ENCODE results near the gene FNDC3A. TPM values are rescaled to one million over a fixed set of nuclear protein-coding genes. Genes with fewer than 3 reads are reported as not detected.
"Not testable (repeated sequence)": the region's sequence is repeated elsewhere in the genome, so short reads cannot be mapped to it uniquely, and the experiment has no call there.

The FNDC3A gene
- total RNA-seq, 1 experiment from 2014 or later = 61.4 TPM

GRCh38 chr13:49113526-49114286 is 138.0 kb downstream of the FNDC3A start:
- ChIA-PET POLR2A (interaction anchor here (0.6 to 5.5 kb wide), 9 partner anchors 16 to 315 kb away, joined by 3 to 94 read pairs (median 5); partner anchors contain the start of genes CDADC1 and FNDC3A), CTCF (no interaction called here)
- BruUV-seq (replicated peaks) = no TSS peak
- Mint-ChIP-seq H3K36me3 (ENCODE audit: insufficient read depth, unreplicated experiment) (peaks cover 27% of the 10 kb centered on the region), H3K9me3 (ENCODE audit: unreplicated experiment) (no peaks in the 10 kb centered on the region), H3K27ac (ENCODE audit: low read depth, unreplicated experiment) (peak overlapping the region; percentile 56), H3K27me3 (ENCODE audit: insufficient read depth, unreplicated experiment) (no peaks in the 10 kb centered on the region), H3K4me3 (ENCODE audit: unreplicated experiment) (peak overlapping the region; percentile 30), H3K4me1 (ENCODE audit: insufficient read depth, unreplicated experiment) (peaks cover 17% of the 10 kb centered on the region)
- peak; percentile 50 for DNase-seq (ENCODE audit: unreplicated experiment)
- TF ChIP-seq CTCF (IDR thresholded peaks at IDR 0.05; ENCODE audit: unreplicated experiment) = no peak
- intact Hi-C loops (cut with micrococcal nuclease) = loop anchor here (1.0 kb wide), 1 partner anchor 137 kb away; no protein-coding TSS in a partner anchor

- no peak overlapping the region for H3K27ac Mint-ChIP-seq (ENCODE audit: low read depth, unreplicated experiment)
- ChIA-PET CTCF (interaction anchor here (0.6 kb wide), 1 partner anchor 42 kb away, joined by 3 read pairs; no protein-coding TSS in a partner anchor), POLR2A (interaction anchor here (0.8 kb wide), 1 partner anchor 10 kb away, joined by 3 read pairs; no protein-coding TSS in a partner anchor)
- peaks cover 17% of the 10 kb centered on the region for H3K4me1 Mint-ChIP-seq (ENCODE audit: insufficient read depth, unreplicated experiment)
- no peak for DNase-seq (ENCODE audit: unreplicated experiment)
- BruUV-seq (replicated peaks) = no TSS peak
- no peak for TF ChIP-seq CTCF (IDR thresholded peaks at IDR 0.05; ENCODE audit: unreplicated experiment)
- H3K36me3 Mint-ChIP-seq (ENCODE audit: insufficient read depth, unreplicated experiment) = peaks cover 41% of the 10 kb centered on the region
- no peak overlapping the region for H3K4me3 Mint-ChIP-seq (ENCODE audit: unreplicated experiment)
- H3K9me3 Mint-ChIP-seq (ENCODE audit: unreplicated experiment) = peaks cover 16% of the 10 kb centered on the region
- H3K27me3 Mint-ChIP-seq (ENCODE audit: insufficient read depth, unreplicated experiment) = no peaks in the 10 kb centered on the region
- intact Hi-C loops (cut with micrococcal nuclease) = no loop called here
These were observed 141.2 kb downstream of the FNDC3A start for GRCh38 chr13:49116873-49117272.

GRCh38 chr13:49118455-49118854 is 142.7 kb downstream of the FNDC3A start:
- BruUV-seq (replicated peaks); H3K4me1 Mint-ChIP-seq (ENCODE audit: insufficient read depth, unreplicated experiment); H3K27me3 Mint-ChIP-seq (ENCODE audit: insufficient read depth, unreplicated experiment); H3K27ac Mint-ChIP-seq (ENCODE audit: low read depth, unreplicated experiment); DNase-seq (ENCODE audit: unreplicated experiment); H3K4me3 Mint-ChIP-seq (ENCODE audit: unreplicated experiment); intact Hi-C loops (cut with micrococcal nuclease): not testable (repeated sequence)
- ChIA-PET CTCF (interaction anchor here (2.2 kb wide), 1 partner anchor 19 kb away, joined by 5 read pairs; no protein-coding TSS in a partner anchor), POLR2A (interaction anchor here (0.6 kb wide), 1 partner anchor 14 kb away, joined by 3 read pairs; no protein-coding TSS in a partner anchor)
- Mint-ChIP-seq H3K36me3 (ENCODE audit: insufficient read depth, unreplicated experiment) (peaks cover 41% of the 10 kb centered on the region), H3K9me3 (ENCODE audit: unreplicated experiment) (peaks cover 16% of the 10 kb centered on the region)

- no peak for DNase-seq (ENCODE audit: unreplicated experiment)
- TF ChIP-seq CTCF (IDR thresholded peaks at IDR 0.05; ENCODE audit: unreplicated experiment) = no peak
- no peaks in the 10 kb centered on the region for H3K4me1 Mint-ChIP-seq (ENCODE audit: insufficient read depth, unreplicated experiment)
- H3K27me3 Mint-ChIP-seq (ENCODE audit: insufficient read depth, unreplicated experiment) = no peaks in the 10 kb centered on the region
- ChIA-PET CTCF (no interaction called here), POLR2A (interaction anchor here (1.1 kb wide), 1 partner anchor 15 kb away, joined by 5 read pairs; no protein-coding TSS in a partner anchor)
- no peak overlapping the region for H3K4me3 Mint-ChIP-seq (ENCODE audit: unreplicated experiment)
- no peak overlapping the region for H3K27ac Mint-ChIP-seq (ENCODE audit: low read depth, unreplicated experiment)
- H3K9me3 Mint-ChIP-seq (ENCODE audit: unreplicated experiment) = peaks cover 7% of the 10 kb centered on the region
- no TSS peak for BruUV-seq (replicated peaks)
- intact Hi-C loops (cut with micrococcal nuclease) = no loop called here
- H3K36me3 Mint-ChIP-seq (ENCODE audit: insufficient read depth, unreplicated experiment) = peaks cover 15% of the 10 kb centered on the region
These were observed 149.1 kb downstream of the FNDC3A start for GRCh38 chr13:49124693-49125304.
